Uterine smooth muscle cell (primary cell): ENCODE data around the gene RAB40B. TPM values are rescaled to one million over a fixed set of nuclear protein-coding genes. Genes with fewer than 3 reads are reported as not detected.

Source experiments
- total RNA-seq: library from RNA; depleted of rRNA; stranded (reverse); fragments of >200 nt; gene quantifications from 2 replicates; pipeline ENCODE4 v1.2.3, GENCODE V29; 2014

The RAB40B gene
- total RNA-seq, result 2.8 and 4.6 TPM in 2 replicates

DNA sequence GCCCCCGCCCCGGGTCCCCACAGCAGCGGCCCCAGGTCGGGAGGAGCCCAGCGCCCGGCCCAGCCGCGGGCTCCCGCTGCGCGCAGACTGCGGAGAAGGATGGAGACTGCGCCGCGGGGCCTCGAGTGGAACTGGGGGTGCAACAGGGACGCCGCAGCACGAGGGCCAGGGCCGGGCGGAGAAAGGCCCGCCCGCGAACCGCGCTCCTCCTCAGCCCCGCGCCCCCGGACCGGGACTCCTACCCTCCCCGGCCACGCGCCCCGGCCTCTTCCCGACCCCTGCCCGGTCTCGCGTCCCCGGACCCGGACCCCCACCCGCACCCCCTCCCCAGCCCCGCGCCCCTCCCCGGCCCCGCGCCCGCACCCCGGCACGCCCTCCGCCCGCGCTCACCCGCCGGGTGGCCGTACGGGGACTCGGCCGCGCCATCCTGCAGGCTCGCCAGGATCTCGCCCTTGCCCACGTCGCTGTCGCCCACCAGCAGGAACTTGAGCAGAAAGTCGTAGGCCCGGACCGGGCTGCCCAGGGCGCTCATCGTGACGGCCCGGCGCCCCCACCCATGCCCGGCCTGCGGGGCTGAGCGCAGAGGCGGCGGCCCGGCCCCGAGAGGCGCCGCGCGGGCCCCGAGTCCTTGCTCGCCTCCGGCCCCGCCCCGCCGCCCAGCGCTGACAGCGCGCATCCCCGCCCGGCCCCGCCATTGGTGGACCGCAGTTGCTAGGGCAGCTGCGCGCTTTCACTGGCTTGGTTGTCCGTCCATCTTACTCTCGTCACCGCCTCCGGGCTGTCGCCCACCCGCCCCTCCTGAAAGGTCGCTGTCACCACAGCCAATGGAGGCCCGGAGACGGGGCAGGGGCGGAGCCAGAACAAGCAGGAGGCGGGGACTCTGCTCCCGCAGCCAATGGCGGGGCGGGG lies at the start of gene RAB40B:
RAB40B (minus strand) TSS at position 634 of the 909 bp plus-strand sequence; CDS start at position 532, 102 bp downstream.

DNA sequence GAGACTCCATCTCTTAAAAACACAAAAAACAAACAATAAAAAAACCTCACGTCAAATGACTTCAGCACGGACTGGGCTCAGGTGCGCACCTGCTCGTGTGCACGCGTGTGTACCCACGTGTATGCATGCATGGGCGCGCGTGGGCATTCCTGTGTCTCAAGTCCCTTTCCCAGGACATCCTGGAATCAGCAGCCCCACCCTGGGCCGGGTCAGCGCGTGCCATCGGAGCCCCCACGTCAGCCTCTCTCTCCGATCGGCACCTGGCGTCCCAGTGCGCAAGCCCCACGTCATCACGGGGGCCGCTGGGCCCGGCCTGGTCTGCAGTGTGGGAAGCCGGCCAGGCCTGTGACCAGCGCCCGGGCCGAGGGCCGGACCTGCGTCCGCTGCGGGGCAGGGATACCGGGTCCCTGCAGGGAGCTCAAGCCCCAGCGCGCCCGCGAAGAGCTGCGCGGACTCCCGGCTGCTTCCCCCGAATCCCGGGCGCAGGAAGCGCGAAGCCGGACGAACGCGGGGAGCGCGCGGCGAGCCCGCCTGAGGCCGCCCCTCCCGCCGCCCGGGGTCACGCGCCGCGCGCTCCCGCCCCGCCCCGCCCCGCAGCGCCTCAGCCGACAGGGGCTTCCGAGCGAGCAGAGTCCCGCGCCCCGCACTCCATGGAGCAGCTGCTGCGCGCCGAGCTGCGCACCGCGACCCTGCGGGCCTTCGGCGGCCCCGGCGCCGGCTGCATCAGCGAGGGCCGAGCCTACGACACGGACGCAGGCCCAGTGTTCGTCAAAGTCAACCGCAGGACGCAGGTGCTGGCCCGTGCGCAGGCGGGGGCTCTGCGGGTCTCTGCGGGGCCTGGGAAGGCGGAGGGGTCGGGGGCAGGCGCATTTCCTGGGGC lies 36.7 kb upstream of the RAB40B start, which contains the start of gene FN3K:
FN3K (plus strand) TSS at position 629 of the 880 bp plus-strand sequence; CDS start at position 651, 22 bp downstream.

GRCh38 chr17:82716203-82717010 lies 17.9 kb upstream of the RAB40B start, which contains the start of gene FN3KRP:
FN3KRP (plus strand) TSS chr17:82716706; CDS start chr17:82716756, 50 bp downstream.

DNA sequence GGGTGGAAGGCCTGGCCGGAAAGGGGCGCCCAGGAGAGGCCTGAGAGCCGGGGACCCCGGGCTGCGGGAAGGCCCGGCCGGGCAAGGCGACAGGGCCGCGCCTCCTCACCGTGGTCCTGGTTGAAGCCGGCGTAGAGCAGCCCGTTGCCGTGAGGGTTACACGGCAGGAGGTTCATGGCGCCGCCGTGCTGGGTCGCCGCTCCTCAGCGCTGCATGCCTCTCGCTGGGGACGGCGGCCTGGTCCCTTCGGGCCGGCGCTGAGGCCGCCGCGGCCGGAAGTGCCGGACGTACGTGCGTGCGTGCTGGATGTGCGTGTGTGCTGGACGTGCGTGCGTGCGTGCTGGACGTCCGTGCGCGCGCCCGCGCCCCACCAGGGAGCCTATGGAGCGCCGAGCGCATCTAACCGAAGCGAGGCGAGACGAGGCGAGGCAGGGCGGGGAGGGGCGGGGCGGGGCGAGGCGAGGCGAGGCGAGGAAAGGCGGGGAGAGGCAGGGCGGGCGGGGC lies 50.3 kb downstream of the RAB40B start, which contains the start of gene WDR45B:
WDR45B (minus strand) TSS at position 280 of the 504 bp plus-strand sequence; CDS start at position 176, 104 bp downstream.

Other genes starting within 250 kb of the RAB40B start
- 39.6 and 63.5 TPM in 2 replicates for gene CYBC1, start 247.9 kb downstream of the RAB40B start, total RNA-seq
- 26.0 and 32.4 TPM in 2 replicates for gene NARF, start 240.0 kb downstream of the RAB40B start, total RNA-seq
- gene FOXK2, start 179.0 kb downstream of the RAB40B start, total RNA-seq, result 28.6 and 29.1 TPM in 2 replicates
- gene WDR45B, start 50.3 kb downstream of the RAB40B start, total RNA-seq, result 54.2 and 77.8 TPM in 2 replicates
- gene FN3KRP, start 18.0 kb upstream of the RAB40B start, total RNA-seq, result 21.4 and 35.5 TPM in 2 replicates
- 5.0 and 16.1 TPM in 2 replicates for gene FN3K, start 36.9 kb upstream of the RAB40B start, total RNA-seq
- gene TBCD, start 53.4 kb upstream of the RAB40B start, total RNA-seq, result 45.4 and 46.2 TPM in 2 replicates
- gene ZNF750, start 141.3 kb upstream of the RAB40B start, total RNA-seq, result not detected in 2 replicates